ENCODE measurements around the gene ATG16L2. TPM values are rescaled to one million over a fixed set of nuclear protein-coding genes. Genes with fewer than 3 reads are reported as not detected.

The ATG16L2 gene
- total RNA-seq, 1 experiment from 2014 or later, result 16.2 TPM

DNA sequence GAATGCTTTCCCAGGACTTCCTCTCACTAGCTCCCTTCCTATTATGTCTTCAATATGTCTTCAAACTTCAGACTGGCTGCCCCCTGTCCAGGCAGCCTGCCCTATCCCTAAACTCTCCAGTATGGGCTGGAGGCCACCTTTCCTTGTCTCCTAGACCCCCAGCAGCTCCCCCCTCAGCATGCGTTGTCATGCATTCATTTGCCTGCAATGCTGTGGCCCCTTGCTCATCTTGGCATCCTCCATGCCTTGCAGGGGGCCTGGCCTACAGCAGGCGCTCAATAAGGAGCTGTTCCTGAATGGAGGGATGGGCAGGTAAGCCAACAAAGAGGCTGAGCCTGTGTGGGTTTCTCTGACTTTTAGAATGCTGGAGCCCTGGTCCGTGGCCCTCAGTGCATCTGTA is 45.6 kb upstream of the ATG16L2 start:
- Histone ChIP-seq H4K20me1 (ENCODE audit: low read length) (no peaks in the 10 kb centered on the region), H3K27me3 (ENCODE audit: low read length) (no peaks in the 10 kb centered on the region), H3K9me2 (replicated peaks; ENCODE audit: low read length) (no peaks in the 10 kb centered on the region), H3K36me3 (ENCODE audit: low read depth, low read length) (no peaks in the 10 kb centered on the region), H3F3A (ENCODE audit: low read length, unreplicated experiment) (no peaks in the 10 kb centered on the region), H2AFZ (ENCODE audit: low read length) (no peak overlapping the region), H3K9me3 (ENCODE audit: low read length) (no peaks in the 10 kb centered on the region), H3K79me2 (ENCODE audit: low read length) (no peaks in the 10 kb centered on the region), H3K4me2 (ENCODE audit: low read length) (no peak overlapping the region), H3K9ac (ENCODE audit: low read length) (no peak overlapping the region), H3K4me3 (ENCODE audit: low read length) (no peak overlapping the region), H3K27ac (ENCODE audit: low read length) (no peak overlapping the region), H3K4me1 (ENCODE audit: insufficient read depth, low read length) (no peaks in the 10 kb centered on the region)
- ATAC-seq (no peak), DNase-seq (no peak)
- no peak for TF ChIP-seq EZH2phosphoT487 (IDR thresholded peaks at IDR 0.05; ENCODE audit: borderline replicate concordance, low read length)
- BruUV-seq (replicated peaks), result no TSS peak
- ChIA-PET CTCF (interaction anchor here (0.7 kb wide), 1 partner anchor 13 kb away, joined by 3 read pairs; no protein-coding TSS in a partner anchor), POLR2A (ENCODE audit: unreplicated experiment) (interaction anchor here (0.5 kb wide), 1 partner anchor 37 kb away, joined by 5 read pairs; no protein-coding TSS in a partner anchor)
- intact Hi-C loops (cut with micrococcal nuclease), result no loop called here

DNA sequence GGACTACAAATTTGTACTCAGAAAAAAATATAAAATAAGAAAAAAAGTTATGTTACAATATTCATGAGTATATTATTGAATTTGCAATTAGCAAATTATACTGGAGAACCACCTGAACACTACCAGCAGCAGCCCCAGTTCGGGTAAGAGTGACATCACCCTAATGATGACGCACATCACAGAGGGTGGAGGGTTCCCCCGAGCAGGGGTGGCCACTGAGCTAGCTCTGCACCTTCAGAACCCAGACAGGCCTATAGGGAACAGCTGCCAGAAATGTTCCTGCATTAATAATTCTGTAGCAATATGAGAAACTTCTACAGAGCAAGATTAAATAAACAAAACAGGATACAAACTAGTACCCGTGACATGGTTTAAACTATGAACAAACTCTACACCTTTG is 44.5 kb upstream of the ATG16L2 start:
- H3K79me2 ChIP-seq (ENCODE audit: low read length), result no peaks in the 10 kb centered on the region
- no peaks in the 10 kb centered on the region for H3F3A ChIP-seq (ENCODE audit: low read length, unreplicated experiment)
- CTCF ChIA-PET, result no interaction called here

DNA sequence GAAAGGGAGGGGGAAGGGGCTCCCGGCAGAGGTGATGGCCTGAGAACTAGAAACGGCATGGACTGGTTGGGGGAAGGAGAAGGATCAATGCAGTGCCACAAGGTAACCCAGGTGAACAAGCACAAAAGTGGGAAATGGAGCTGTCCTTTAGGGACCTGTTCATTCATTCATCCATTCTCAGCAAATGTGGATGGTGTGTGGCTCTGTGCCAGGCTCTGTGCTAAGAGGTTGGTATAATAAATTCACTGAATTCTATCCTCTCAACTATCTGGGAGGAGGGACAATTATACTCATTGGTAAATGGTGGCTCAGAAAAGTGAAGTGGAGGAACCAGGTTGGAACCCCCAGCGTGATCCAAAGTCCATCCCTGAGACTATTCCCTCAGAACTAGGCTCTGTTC is 43.4 kb upstream of the ATG16L2 start:
- H3K79me2 ChIP-seq (ENCODE audit: low read length), result no peaks in the 10 kb centered on the region
- intact Hi-C loops (cut with micrococcal nuclease), result no loop called here
- H3K36me3 ChIP-seq (ENCODE audit: low read depth, low read length), result no peaks in the 10 kb centered on the region
- H3K27me3 ChIP-seq (ENCODE audit: low read length), result no peaks in the 10 kb centered on the region
- no peak overlapping the region for H3K4me3 ChIP-seq (ENCODE audit: low read length)
- ChIA-PET CTCF (no interaction called here), POLR2A (ENCODE audit: unreplicated experiment) (no interaction called here)
- no peak overlapping the region for H3K4me2 ChIP-seq (ENCODE audit: low read length)
- no peaks in the 10 kb centered on the region for H4K20me1 ChIP-seq (ENCODE audit: low read length)
- no peak for ATAC-seq
- DNase-seq, result no peak
- H3K9me2 ChIP-seq (replicated peaks; ENCODE audit: low read length), result no peaks in the 10 kb centered on the region
- H3K9me3 ChIP-seq (ENCODE audit: low read length), result no peaks in the 10 kb centered on the region
- no TSS peak for BruUV-seq (replicated peaks)
- H3K4me1 ChIP-seq (ENCODE audit: insufficient read depth, low read length), result no peaks in the 10 kb centered on the region
- TF ChIP-seq, protein P1, sequence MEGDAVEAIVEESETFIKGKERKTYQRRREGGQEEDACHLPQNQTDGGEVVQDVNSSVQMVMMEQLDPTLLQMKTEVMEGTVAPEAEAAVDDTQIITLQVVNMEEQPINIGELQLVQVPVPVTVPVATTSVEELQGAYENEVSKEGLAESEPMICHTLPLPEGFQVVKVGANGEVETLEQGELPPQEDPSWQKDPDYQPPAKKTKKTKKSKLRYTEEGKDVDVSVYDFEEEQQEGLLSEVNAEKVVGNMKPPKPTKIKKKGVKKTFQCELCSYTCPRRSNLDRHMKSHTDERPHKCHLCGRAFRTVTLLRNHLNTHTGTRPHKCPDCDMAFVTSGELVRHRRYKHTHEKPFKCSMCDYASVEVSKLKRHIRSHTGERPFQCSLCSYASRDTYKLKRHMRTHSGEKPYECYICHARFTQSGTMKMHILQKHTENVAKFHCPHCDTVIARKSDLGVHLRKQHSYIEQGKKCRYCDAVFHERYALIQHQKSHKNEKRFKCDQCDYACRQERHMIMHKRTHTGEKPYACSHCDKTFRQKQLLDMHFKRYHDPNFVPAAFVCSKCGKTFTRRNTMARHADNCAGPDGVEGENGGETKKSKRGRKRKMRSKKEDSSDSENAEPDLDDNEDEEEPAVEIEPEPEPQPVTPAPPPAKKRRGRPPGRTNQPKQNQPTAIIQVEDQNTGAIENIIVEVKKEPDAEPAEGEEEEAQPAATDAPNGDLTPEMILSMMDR (conservative IDR thresholded peaks at IDR 0.05; ENCODE audit: low read depth, low read length), result no peak
- TF ChIP-seq EZH2phosphoT487 (IDR thresholded peaks at IDR 0.05; ENCODE audit: borderline replicate concordance, low read length) (no peak), EZH2 (IDR thresholded peaks at IDR 0.05; ENCODE audit: low read length, unreplicated experiment) (no peak)
- H3K27ac ChIP-seq (ENCODE audit: low read length), result no peak overlapping the region
- no peak overlapping the region for H2AFZ ChIP-seq (ENCODE audit: low read length)
- no peak overlapping the region for H3K9ac ChIP-seq (ENCODE audit: low read length)
- H3F3A ChIP-seq (ENCODE audit: low read length, unreplicated experiment), result no peaks in the 10 kb centered on the region

More for the DNA sequence above, 44.5 kb upstream of the ATG16L2 start:
- H3K4me1 ChIP-seq (ENCODE audit: insufficient read depth, low read length), result no peaks in the 10 kb centered on the region
- no peak overlapping the region for H3K27ac ChIP-seq (ENCODE audit: low read length)
- H3K36me3 ChIP-seq (ENCODE audit: low read depth, low read length), result no peaks in the 10 kb centered on the region
- no peaks in the 10 kb centered on the region for H4K20me1 ChIP-seq (ENCODE audit: low read length)
- ATAC-seq (no peak), DNase-seq (no peak)
- no peak overlapping the region for H3K4me3 ChIP-seq (ENCODE audit: low read length)
- no TSS peak for BruUV-seq (replicated peaks)
- POLR2A ChIA-PET (ENCODE audit: unreplicated experiment), result no interaction called here
- intact Hi-C loops (cut with micrococcal nuclease), result no loop called here
- H2AFZ ChIP-seq (ENCODE audit: low read length), result no peak overlapping the region
- H3K9me2 ChIP-seq (replicated peaks; ENCODE audit: low read length), result no peaks in the 10 kb centered on the region
- no peaks in the 10 kb centered on the region for H3K9me3 ChIP-seq (ENCODE audit: low read length)
- no peak overlapping the region for H3K9ac ChIP-seq (ENCODE audit: low read length)
- H3K4me2 ChIP-seq (ENCODE audit: low read length), result no peak overlapping the region
- TF ChIP-seq, protein P1 (conservative IDR thresholded peaks at IDR 0.05; ENCODE audit: low read depth, low read length), result no peak
- no peak for TF ChIP-seq EZH2 (IDR thresholded peaks at IDR 0.05; ENCODE audit: low read length, unreplicated experiment)
- TF ChIP-seq EZH2phosphoT487 (IDR thresholded peaks at IDR 0.05; ENCODE audit: borderline replicate concordance, low read length), result no peak
- no peaks in the 10 kb centered on the region for H3K27me3 ChIP-seq (ENCODE audit: low read length)
